GM19455 (cell line): Measurements from ENCODE around the gene XPC.

Experiments used
- ATAC-seq: cut with Tn5 transposase; IDR thresholded peaks from one replicate; pipeline ENCODE4 v1.9.1; 2021; ENCODE audit not compliant: unreplicated experiment

XPC gene

GRCh38 chr3:14174483-14174882 lies 3.9 kb downstream of the XPC start:
- no peak for ATAC-seq

- no peak for ATAC-seq
Observed at GRCh38 chr3:14172496-14172895, 5.9 kb downstream of the XPC start.

GRCh38 chr3:14170531-14171159 lies 7.8 kb downstream of the XPC start:
- ATAC-seq = no peak

DNA sequence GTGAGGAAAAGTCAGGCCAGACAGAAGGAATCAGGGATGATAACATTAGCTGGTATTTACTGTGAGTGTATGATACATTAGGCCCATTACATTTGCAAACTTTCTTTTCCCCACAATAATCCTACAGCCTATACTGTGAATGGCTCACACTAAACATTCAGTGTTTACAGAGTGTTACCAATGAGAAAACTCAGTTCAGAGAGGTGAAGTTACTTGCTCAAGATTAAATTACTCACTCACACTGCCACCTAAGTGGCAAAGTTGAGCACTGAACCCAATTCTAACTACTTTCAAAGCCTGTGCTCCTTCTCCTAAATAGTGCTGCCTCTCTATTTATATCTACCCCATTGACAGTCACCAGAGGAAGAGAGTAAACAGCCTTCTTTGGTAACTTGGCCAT lies 8.5 kb downstream of the XPC start:
- ATAC-seq = no peak

DNA sequence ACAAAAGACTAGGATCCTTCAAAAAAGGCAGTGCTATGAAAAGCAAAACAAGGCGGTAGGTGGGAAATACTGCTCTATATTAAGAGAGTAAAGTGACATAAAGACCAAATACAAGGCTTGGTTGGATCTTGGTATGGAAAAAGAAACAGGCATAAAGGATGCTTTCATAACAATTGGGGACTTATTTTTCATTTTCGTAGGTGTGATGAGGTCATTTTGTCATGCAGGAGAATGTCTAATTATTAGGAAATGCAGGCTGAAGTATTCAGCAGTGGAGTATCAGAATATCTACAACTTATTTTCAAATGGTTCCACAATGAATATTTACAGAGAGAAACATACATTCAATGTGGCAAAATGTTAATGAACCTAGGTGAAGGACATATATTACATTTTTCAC lies 9.0 kb downstream of the XPC start:
- no peak for ATAC-seq

GRCh38 chr3:14166877-14167603 lies 11.4 kb downstream of the XPC start:
- no peak for ATAC-seq

- no peak for ATAC-seq
Observed at GRCh38 chr3:14162178-14162577, 16.2 kb downstream of the XPC start.

- ATAC-seq = no peak
Observed at GRCh38 chr3:14161282-14161681, 17.1 kb downstream of the XPC start.

DNA sequence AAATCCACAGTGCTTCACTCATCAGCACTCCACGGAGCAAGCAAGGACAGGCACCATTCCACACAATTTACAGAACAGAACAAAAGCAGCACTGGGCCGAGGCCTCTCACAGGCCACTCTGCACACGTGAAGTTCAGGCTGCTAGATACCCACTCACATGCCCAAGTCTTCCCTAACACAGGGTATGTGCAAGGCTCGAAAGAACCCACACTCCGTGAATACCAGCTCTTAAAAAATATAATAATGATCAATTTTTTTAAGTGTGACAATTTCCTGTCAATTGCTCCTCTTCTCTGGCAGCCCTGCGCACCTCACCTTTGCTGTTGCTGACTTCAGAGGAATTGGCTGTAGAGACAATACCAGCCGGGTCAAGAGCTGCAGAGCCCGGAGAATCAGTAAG lies 19.0 kb downstream of the XPC start:
- ATAC-seq = no peak

- no peak for ATAC-seq
Observed at GRCh38 chr3:14158370-14158769, 20.0 kb downstream of the XPC start.

GRCh38 chr3:14157951-14158350 lies 20.4 kb downstream of the XPC start:
- ATAC-seq = no peak

GRCh38 chr3:14156843-14157561 lies 21.4 kb downstream of the XPC start:
- no peak for ATAC-seq

DNA sequence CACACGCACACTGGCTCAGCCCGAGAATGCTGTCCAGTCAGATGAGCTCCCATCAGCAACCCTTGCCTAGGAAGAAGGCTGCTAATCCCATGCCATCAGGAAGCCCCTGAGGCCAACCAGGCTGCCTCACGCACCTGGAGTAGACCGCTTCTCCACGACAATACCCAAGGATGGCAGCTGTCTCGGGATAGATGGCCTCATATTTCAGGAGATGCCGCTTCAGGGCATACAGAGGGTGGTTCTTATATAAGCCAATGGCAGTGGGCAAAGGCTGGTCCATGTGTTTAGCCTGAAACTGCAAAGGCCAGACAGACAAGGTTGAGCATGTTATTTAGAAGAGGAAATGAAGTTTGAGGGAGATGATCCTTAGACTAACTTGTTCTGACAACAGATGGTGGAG lies 22.2 kb downstream of the XPC start:
- ATAC-seq = no peak

GRCh38 chr3:14154895-14155440 lies 23.4 kb downstream of the XPC start:
- ATAC-seq = no peak

DNA sequence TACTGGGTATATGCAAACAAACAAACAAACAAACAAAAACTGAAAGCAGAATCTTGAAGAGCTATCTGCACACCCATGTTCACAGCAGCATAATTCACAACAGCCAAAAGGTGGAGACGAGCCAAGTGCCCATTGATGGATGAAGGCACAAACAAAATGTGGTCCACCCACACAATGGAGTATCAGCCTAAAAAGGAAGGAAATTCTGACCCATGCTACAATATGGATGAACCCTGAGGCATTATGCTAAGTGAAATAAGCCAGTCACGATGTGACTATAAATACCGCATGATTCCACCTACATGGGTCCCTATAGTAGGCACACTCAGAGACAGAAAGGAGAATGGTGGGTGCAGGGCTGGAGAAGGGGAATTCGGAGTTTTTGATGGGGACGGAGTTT lies 24.1 kb downstream of the XPC start:
- ATAC-seq = no peak

- no peak for ATAC-seq
Observed at GRCh38 chr3:14153663-14154062, 24.7 kb downstream of the XPC start.

GRCh38 chr3:14152963-14153355 lies 25.4 kb downstream of the XPC start:
- no peak for ATAC-seq

DNA sequence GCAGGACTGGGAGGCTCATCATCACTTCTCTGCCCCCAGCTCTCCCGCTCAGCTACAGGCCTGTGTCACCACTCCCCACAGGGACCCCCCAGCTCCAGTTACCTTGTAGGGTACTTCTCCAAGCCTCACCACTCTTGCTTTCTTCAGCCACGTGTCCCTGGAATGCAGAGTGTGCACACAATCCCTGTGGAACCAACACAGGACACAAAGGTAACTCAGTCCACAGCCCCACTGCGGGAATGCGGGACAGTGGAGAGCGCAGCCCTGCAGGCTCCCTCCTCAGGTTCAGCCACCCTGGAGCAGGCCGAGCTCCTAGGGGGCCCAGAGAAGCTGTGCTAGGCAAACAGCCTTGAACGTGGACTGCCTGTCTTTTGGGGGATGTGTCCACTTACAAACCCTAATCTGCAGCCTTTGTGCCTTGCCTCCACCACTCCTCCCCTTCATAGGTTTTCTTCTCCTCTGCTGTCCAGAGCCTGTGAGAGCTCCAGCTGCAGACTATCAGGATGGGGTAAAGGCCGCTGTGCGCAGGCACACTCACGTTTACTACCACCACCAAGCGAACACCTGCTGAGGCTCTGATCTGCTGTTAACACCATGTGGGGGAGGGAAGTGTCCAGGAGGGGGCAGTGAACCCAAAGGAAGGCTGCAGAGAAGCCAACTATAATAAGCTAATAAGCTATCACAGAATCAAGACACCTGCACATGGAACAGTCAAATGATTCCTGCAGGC lies 26.0 kb downstream of the XPC start:
- ATAC-seq = no peak

DNA sequence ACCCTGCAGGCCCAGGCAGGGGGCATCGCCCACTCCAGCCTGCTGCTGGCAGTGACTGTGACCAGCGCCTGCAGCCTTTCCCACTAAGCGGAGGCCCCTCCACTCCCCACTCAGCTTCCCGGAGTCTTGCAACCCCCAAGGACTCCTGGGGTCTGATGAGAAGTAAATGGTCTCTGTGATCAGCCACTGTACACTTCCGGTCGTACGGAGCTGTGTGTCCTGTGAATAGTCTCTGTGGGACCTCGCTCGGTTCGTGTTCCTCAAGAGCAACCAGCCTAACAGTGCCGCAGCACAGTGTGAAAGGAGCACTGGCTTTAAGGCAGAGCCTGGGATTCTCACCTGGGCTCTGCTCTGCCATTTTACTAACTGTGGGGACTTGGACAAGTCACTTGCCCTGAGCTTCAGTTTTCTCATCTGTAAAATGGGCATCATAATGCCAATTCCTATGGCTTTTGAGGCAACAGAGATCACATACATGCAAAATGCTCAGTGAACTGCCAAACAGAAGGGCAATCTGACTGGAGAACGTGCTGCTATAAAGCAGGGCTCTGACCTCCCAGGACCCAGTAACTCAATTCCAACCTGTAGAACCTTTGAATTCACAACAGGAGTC lies 26.8 kb downstream of the XPC start:
- ATAC-seq = no peak

- ATAC-seq = no peak
Observed at GRCh38 chr3:14150491-14151230, 27.7 kb downstream of the XPC start.
